Cardiac muscle cell (in vitro differentiated cells and primary cell): ENCODE measurements around the gene SPRR4. TPM values are rescaled to one million over a fixed set of nuclear protein-coding genes. Genes with fewer than 3 reads are reported as not detected.
"Not testable (repeated sequence)": the region's sequence is repeated elsewhere in the genome, so short reads cannot be mapped to it uniquely, and the experiment has no call there.

Experiments
- DNase-seq, 2 donors: peaks; one replicate each; pipeline versions ENCODE4 v3.0.0 to v3.0.0-alpha.2; 2010 to 2017; ENCODE audit warnings: low read depth in 1 of 2, low spot score in 1 of 2
- H3K27ac ChIP-seq: fragments of 200-600 bp; sonication (generic); 2 replicates; pipeline ENCODE4 v1.5.1; 2016
- H3K27me3 ChIP-seq: fragments of 200-600 bp; sonication (generic); 2 replicates; pipeline ENCODE4 v1.6.0; 2016; ENCODE audit warnings: control low read depth
- H3K36me3 ChIP-seq: fragments of 200-600 bp; sonication (generic); 2 replicates; pipeline ENCODE4 v1.5.1; 2016; ENCODE audit warnings: control low read depth
- H3K4me1 ChIP-seq: fragments of 200-600 bp; sonication (generic); 2 replicates; pipeline ENCODE4 v1.8.1; 2017; ENCODE audit warnings: low read depth, mild to moderate bottlenecking, mixed run types
- H3K4me3 ChIP-seq: fragments of 200-600 bp; sonication (generic); 2 replicates; pipeline ENCODE4 v1.5.1; 2016; ENCODE audit warnings: mild to moderate bottlenecking
- H3K9me3 ChIP-seq: fragments of 200-600 bp; sonication (generic); 2 replicates; pipeline ENCODE4 v1.5.1; 2017; ENCODE audit warnings: low read depth, mild to moderate bottlenecking, control low read depth
- CTCF ChIP-seq: IDR thresholded peaks from 2 replicates; pipeline ENCODE4 v1.5.1; 2012; ENCODE audit warnings: low read depth, mild to moderate bottlenecking, low read length
- polyA plus RNA-seq: library from polyadenylated mRNA; unstranded; fragments of >200 nt; fragmentation: Nextera tagmentation; extraction: Ambion mirVana; gene quantifications from 2 replicates; pipeline ENCODE4 v1.2.1, GENCODE V29; 2016
- total RNA-seq: library from RNA; depleted of rRNA; stranded (reverse); fragments of >200 nt; gene quantifications from 2 replicates; pipeline ENCODE4 v1.2.3, GENCODE V29; 2016

SPRR4 gene
- total and polyA plus RNA-seq, 2 experiments from 2014 or later, result not detected

- no peak within 1 kb of the TSS for H3K27ac ChIP-seq
- no peaks in the 10 kb centered on the region for H3K4me1 ChIP-seq
- DNase-seq, result no peak
- H3K9me3 ChIP-seq, result no peaks in the 10 kb centered on the region
- H3K4me3 ChIP-seq, result no peak within 1 kb of the TSS
- no peaks in the 10 kb centered on the region for H3K27me3 ChIP-seq
- no peak for TF ChIP-seq CTCF
- H3K36me3 ChIP-seq, result no peaks in the 10 kb centered on the region
These were observed 30.9 kb downstream of the SPRR4 start, which contains the start of gene SPRR3 for GRCh38 chr1:153001382-153001781. Gene SPRR3, plus strand, starts transcription at chr1:153001749. Its CDS starts 1,272 bp downstream, at chr1:153003021.

GRCh38 chr1:153011235-153011758, 40.8 kb downstream of the SPRR4 start:
- H3K27ac ChIP-seq, H3K4me1 ChIP-seq, H3K36me3 ChIP-seq, H3K4me3 ChIP-seq, H3K27me3 ChIP-seq, DNase-seq, H3K9me3 ChIP-seq: not testable (repeated sequence)

- not testable (repeated sequence) for DNase-seq, H3K27me3 ChIP-seq, H3K4me3 ChIP-seq, H3K4me1 ChIP-seq, H3K9me3 ChIP-seq, H3K36me3 ChIP-seq, H3K27ac ChIP-seq
These were observed 51.4 kb downstream of the SPRR4 start for GRCh38 chr1:153021829-153022228.

Other genes with a start within 250 kb of the SPRR4 start
- gene KPRP, start 212.6 kb upstream of the SPRR4 start, total RNA-seq, result not detected in 2 replicates
- not detected in 2 replicates for gene KPRP, start 212.6 kb upstream of the SPRR4 start, polyA plus RNA-seq
- gene LCE1F, start 195.5 kb upstream of the SPRR4 start, total RNA-seq, result not detected in 2 replicates
- not detected in 2 replicates for gene LCE1F, start 195.5 kb upstream of the SPRR4 start, polyA plus RNA-seq
- not detected in 2 replicates for gene LCE1E, start 184.4 kb upstream of the SPRR4 start, total RNA-seq
- gene LCE1E, start 184.4 kb upstream of the SPRR4 start, polyA plus RNA-seq, result not detected in 2 replicates
- gene LCE1D, start 173.9 kb upstream of the SPRR4 start, total RNA-seq, result not detected in 2 replicates
- gene LCE1D, start 173.9 kb upstream of the SPRR4 start, polyA plus RNA-seq, result not detected in 2 replicates
- not detected in 2 replicates for gene LCE1C, start 164.0 kb upstream of the SPRR4 start, total RNA-seq
- not detected in 2 replicates for gene LCE1C, start 164.0 kb upstream of the SPRR4 start, polyA plus RNA-seq
- gene LCE1B, start 158.7 kb upstream of the SPRR4 start, total RNA-seq, result not detected in 2 replicates
- gene LCE1B, start 158.7 kb upstream of the SPRR4 start, polyA plus RNA-seq, result not detected in 2 replicates
- not detected in 2 replicates for gene LCE1A, start 143.2 kb upstream of the SPRR4 start, total RNA-seq
- gene LCE1A, start 143.2 kb upstream of the SPRR4 start, polyA plus RNA-seq, result not detected in 2 replicates
- not detected in 2 replicates for gene LCE6A, start 127.8 kb upstream of the SPRR4 start, total RNA-seq
- gene LCE6A, start 127.8 kb upstream of the SPRR4 start, polyA plus RNA-seq, result not detected in 2 replicates
- gene LCE7A, start 110.7 kb upstream of the SPRR4 start, total RNA-seq, result not detected in 2 replicates
- gene LCE7A, start 110.7 kb upstream of the SPRR4 start, polyA plus RNA-seq, result not detected in 2 replicates
- gene SMCP, start 92.3 kb upstream of the SPRR4 start, total RNA-seq, result not detected in 2 replicates
- gene SMCP, start 92.3 kb upstream of the SPRR4 start, polyA plus RNA-seq, result not detected in 2 replicates
- not detected in 2 replicates for gene IVL, start 62.1 kb upstream of the SPRR4 start, total RNA-seq
- gene IVL, start 62.1 kb upstream of the SPRR4 start, polyA plus RNA-seq, result not detected in 2 replicates
- gene SPRR5, start 23.4 kb upstream of the SPRR4 start, total RNA-seq, result not detected in 2 replicates
- not detected in 2 replicates for gene SPRR5, start 23.4 kb upstream of the SPRR4 start, polyA plus RNA-seq
- gene SPRR1A, start 13.4 kb downstream of the SPRR4 start, total RNA-seq, result not detected in 2 replicates
- not detected in 2 replicates for gene SPRR1A, start 13.4 kb downstream of the SPRR4 start, polyA plus RNA-seq
- not detected in 2 replicates for gene SPRR3, start 31.1 kb downstream of the SPRR4 start, total RNA-seq
- not detected in 2 replicates for gene SPRR3, start 31.1 kb downstream of the SPRR4 start, polyA plus RNA-seq
- gene SPRR1B, start 60.6 kb downstream of the SPRR4 start, total RNA-seq, result not detected in 2 replicates
- not detected in 2 replicates for gene SPRR1B, start 60.6 kb downstream of the SPRR4 start, polyA plus RNA-seq
- not detected in 2 replicates for gene SPRR2D, start 70.5 kb downstream of the SPRR4 start, total RNA-seq
- not detected in 2 replicates for gene SPRR2D, start 70.5 kb downstream of the SPRR4 start, polyA plus RNA-seq
- not detected in 2 replicates for gene SPRR2A, start 86.9 kb downstream of the SPRR4 start, total RNA-seq
- not detected in 2 replicates for gene SPRR2A, start 86.9 kb downstream of the SPRR4 start, polyA plus RNA-seq
- gene SPRR2B, start 101.0 kb downstream of the SPRR4 start, total RNA-seq, result not detected in 2 replicates
- not detected in 2 replicates for gene SPRR2B, start 101.0 kb downstream of the SPRR4 start, polyA plus RNA-seq
- gene SPRR2E, start 123.9 kb downstream of the SPRR4 start, total RNA-seq, result not detected in 2 replicates
- gene SPRR2E, start 123.9 kb downstream of the SPRR4 start, polyA plus RNA-seq, result not detected in 2 replicates
- 2.9 and 5.1 TPM in 2 replicates for gene SPRR2F, start 142.9 kb downstream of the SPRR4 start, total RNA-seq
- gene SPRR2F, start 142.9 kb downstream of the SPRR4 start, polyA plus RNA-seq, result 13.9 and 25.7 TPM in 2 replicates
- not detected in 2 replicates for gene SPRR2G, start 180.2 kb downstream of the SPRR4 start, total RNA-seq
- not detected in 2 replicates for gene SPRR2G, start 180.2 kb downstream of the SPRR4 start, polyA plus RNA-seq
- not detected in 2 replicates for gene LELP1, start 232.8 kb downstream of the SPRR4 start, total RNA-seq
- not detected in 2 replicates for gene LELP1, start 232.8 kb downstream of the SPRR4 start, polyA plus RNA-seq
- not detected in 2 replicates for gene PRR9, start 246.9 kb downstream of the SPRR4 start, total RNA-seq
- gene PRR9, start 246.9 kb downstream of the SPRR4 start, polyA plus RNA-seq, result not detected in 2 replicates